HG03095 (cell line): ENCODE results near the gene MRC2.
"Not testable (repeated sequence)": the region's sequence is repeated elsewhere in the genome, so short reads cannot be mapped to it uniquely, and the experiment has no call there.

Experiments used
- ATAC-seq: cut with Tn5 transposase; IDR thresholded peaks from one replicate; pipeline ENCODE4 v1.9.1; 2021; ENCODE audit warnings: moderate library complexity; ENCODE audit not compliant: unreplicated experiment

MRC2 gene

DNA sequence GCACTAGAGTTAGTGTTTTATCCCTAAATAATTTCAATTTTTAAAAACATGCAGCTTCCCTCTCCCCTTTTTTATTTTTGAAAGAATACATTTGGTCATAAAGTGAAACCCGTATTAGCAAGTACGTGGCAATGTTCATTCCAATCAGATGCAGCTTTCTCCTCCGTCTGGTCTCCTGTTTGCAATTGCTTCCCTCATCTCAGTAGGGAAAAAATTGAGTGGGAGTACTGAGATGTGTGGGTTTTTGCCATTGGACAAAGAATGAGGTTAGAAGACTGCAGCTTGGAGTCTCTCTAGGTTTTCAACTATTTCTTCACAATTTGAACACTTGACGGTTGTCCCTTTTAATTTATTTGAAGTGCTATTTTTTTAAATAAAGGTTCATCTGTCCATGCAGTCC is 14.4 kb upstream of the MRC2 start:
- ATAC-seq: not testable (repeated sequence)

DNA sequence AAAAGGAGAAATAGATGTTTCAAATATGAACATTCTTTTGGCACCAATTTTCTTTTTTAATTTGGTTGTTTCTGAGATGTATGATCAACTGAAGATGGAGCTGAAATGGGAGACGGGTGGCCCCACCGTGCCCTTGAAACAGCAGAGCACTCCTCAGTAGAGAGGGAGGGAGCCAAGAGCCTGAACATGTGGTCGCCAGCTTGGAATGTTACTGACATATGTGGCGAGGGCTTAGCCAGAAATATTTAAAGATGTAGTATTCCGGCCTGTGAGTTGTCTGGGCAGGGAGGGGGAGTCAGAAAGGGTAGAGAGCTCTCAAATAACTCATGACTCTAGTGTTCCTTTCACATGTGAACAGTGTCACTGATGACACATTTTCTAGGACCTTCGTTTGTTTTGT is 13.3 kb upstream of the MRC2 start:
- no peak for ATAC-seq

DNA sequence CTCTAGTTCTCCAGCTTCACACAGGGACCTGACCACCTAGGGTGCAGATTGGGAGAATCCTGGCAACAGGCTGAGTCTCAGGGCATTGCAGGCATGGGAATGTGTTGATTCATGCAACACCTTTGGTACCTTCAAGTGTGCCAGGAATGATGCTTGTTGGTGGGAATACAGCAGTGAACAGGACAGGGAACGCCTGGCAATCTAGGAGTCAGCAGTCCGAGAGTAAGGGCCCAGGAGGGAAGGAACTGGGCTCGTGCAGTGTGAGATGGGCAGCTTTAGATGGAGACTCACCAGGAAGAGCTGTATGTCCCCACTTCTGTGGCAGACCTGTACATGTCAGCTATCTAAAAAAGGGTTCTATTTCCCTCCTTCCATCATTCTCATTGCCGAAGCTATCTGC is 12.0 kb upstream of the MRC2 start:
- ATAC-seq: no peak

DNA sequence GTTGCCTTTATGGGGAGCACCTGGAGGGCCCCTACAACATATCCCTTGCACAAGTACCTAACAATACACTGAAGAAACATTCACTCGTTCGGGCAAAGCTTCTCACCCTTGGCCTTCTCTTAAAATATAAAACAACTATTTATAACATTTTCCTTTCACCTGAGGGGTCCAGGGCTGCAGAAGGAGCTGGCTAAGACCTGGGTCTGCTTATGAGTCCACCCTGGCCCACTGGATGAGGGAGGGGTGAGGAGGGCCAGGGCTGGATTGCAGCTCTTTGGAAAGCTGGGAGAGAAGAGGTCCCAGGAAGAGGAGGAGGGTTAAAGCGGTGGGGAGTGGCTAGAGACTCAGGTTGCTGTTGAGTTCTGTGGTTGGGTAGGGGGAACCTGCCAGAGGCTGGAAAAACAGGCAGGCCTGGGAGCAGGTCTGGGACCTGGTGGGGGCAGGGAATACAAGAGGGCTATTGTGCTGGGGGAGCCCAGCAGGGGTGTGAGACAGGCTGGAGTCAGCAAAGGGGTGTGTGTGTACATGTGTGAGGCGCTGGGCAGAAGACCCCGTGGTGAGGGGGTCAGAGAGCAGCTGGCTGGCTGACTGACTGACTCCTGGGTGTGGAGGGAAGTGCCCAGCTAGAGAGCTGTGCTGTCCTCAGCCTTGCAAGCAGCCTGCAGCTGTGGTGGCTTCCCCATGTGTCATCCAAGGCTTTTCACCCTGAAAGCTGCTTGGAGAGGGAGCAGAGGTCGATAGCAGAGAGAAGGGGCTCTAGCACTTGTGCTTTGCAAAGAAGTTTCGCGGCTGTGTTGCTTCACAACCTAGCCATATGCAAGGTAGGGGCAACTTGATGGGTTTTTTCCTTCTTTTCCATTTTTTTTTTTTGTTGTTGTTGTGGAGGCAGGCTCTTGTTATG is 10.2 kb upstream of the MRC2 start:
- ATAC-seq: no peak

DNA sequence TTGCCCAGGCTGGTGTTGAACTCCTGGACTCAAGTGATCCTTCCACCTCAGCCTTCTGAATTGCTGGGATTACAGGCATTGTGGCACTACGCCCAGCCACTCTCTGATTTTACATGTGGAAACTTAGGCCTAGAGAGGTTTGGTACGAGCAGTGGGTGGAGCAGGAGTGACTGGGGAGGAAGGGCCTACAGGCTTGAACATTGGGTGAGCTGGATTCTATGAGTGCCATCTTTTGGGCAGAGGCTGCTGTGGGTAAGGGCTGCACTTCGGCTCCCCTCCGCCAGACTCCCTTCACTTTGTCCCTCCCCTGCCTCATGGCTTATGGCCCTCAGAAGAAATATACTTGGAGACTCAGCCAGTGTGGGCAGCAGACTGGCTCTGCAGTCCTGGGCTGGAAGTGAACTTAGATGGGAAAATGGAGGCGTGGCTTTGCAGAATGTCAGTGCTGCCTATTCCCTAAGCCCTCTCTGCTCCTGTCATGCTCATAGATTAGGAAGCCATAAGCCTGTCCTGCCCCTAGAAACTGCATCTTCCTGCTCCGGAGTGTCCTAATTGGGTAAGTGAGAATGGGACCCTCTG is 9.5 kb upstream of the MRC2 start:
- ATAC-seq: no peak

DNA sequence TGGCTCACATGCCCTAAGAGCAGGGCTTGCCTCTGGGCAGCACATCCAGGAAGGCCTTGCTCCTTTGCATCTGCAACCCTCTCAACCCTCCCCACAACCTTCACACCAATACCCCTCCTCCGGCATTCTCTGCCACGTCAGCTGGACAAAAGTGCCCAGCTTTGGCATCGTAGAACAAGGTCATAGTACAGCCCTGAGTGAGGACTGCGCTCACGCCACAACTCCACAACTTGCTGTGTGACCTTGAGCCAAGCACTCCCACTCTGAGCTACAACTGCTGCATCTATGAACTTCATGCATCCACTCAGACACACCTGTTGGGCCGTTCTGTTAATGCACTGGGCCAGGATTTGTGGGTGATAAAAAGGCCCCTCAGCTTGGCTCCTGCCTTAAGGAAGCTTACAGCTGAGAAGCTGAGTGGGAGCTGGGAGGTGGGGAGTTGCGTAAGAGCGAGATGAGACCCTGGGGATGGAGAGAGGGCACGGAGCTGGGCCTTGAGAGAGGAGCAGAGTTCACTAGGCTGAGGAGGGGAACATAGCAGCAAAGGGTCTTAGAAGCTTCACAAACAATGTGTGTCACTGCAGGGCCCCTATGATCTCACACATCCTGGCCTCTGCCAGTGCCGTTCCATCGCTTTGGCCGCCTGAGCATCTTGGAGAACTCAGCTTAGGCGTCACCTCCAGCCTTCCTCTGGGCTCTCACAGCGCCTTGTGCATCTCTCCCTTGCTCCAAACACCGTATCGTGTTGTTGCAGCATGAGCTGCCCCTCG is 8.6 kb upstream of the MRC2 start:
- ATAC-seq: no peak

DNA sequence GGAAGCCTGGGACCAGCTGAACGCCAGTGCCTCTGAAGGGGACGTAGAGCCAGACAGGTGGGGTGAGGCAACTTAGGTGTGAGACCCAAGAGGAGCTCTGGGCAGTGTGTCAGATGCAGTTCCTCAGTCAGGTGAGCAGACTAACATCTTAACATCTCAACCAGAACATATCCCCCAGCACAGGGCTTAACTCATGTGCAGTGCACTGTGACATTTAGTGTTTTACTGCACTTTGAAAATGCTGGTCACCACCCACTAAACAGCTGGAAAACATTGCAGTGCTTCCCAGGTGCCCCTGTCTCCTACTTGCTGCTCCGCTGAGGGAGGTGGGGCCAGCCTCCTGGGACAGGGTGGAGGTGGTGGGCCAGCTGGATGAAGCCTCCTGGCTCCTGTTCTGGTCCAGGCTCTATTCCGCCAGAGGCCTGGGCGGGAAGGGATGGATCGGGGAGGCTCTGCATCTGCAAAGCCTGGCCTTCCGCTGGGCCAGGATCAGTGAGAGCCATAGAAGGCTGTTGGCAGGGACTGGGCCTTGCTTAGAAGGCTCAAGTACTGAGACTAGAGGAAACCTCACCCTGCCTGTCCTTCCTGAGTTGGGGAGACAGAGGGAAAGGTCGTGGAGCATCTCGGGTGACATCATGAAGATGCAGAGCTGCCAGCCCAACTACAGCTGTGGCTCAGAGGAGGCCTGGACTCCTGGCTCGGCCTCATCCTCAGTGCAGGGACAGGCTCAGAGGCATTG is 7.9 kb upstream of the MRC2 start:
- no peak for ATAC-seq

DNA sequence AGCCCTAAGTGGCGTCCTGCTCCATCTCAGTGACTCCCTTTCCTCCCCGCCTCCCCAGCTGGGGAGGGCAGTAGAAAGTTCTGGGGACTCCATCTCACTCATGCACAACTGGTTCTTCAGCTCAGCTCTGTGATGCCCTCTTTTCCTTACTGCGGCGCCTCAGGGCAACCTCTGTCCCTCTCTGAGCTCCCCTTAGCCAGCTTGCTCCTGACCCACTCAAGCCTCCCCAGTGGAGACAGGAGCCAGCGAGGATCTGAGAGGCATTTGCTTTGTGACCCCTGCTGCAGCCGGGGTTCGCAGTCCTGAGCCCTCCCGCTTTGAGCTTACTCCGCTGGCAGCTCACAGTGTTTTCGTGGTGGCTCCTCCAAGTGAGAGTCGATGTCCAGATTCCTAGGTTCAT is 6.2 kb upstream of the MRC2 start:
- no peak for ATAC-seq

DNA sequence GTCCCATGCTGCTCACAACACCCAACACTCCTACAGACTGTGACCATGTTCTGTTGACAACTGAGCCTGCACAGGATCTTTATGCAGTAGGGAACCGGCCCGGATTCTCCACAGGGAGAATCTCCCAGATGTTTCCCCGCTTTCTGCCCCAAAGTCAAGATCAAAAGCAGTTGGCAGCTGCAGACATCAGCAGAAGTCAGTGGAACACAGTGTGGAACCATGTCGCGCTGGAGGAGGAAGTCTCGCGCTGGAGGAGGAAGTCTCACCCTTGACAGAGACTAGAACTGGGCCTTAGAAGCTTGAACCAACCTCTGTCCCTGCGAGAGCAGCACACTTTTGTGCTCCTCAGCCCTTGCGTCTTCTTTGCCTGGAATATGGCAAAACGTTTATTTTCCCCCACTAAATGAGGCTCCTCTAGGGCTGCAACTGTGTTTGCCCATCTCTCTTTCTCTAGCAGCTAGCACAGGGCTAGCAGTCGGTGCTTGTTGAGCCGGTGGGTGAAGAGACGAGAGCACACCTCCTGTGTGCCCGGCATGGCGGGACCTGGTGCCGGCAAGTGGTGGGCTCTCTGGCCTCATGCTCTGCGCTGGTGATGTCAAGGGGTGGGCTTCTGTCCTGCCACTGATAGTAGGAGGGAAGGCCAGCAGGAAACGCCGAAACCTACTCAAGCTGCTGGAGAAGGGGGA is 2.1 kb upstream of the MRC2 start:
- no peak for ATAC-seq

DNA sequence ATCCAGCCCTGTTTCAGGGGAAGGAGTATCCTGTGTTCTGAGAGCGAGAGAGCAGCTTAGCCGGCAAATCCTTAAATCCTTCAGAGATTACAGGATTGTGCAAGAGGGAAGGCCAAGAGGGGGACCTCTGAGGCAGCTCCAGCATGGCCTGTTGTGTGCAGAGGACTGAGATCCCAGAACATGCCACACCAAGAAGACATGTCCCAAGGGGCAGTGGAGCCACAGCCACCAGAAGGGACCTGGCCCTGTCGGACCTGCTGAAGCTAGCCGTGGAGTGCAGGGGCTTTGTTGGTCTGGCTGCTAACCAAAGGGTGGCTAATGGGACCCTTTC is 1.6 kb upstream of the MRC2 start:
- no peak for ATAC-seq

DNA sequence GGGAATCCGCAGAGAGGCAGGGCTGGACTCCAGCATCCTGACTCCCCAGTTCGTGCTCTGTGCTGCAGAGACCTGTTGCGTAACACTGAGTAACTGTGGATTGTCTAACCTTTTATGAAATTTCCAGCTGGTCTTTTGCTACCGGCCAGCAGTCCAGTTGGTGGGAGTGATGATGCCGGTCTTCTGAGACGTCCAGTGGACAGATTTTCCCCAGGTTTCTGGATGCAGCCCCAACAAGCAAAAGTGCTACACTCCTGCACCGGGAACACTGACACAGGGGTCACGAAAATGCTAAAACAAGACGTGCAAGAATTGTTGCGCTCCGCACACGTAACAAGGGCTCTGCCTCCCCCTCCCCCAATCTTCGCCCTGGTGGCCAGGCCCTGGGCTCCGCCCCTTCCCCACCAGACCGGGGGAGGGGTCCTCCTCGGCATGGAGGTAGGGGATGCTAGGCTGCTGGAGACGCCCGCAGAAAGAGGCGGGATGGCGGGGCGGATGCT is 701 bp upstream of the MRC2 start:
- no peak for ATAC-seq

DNA sequence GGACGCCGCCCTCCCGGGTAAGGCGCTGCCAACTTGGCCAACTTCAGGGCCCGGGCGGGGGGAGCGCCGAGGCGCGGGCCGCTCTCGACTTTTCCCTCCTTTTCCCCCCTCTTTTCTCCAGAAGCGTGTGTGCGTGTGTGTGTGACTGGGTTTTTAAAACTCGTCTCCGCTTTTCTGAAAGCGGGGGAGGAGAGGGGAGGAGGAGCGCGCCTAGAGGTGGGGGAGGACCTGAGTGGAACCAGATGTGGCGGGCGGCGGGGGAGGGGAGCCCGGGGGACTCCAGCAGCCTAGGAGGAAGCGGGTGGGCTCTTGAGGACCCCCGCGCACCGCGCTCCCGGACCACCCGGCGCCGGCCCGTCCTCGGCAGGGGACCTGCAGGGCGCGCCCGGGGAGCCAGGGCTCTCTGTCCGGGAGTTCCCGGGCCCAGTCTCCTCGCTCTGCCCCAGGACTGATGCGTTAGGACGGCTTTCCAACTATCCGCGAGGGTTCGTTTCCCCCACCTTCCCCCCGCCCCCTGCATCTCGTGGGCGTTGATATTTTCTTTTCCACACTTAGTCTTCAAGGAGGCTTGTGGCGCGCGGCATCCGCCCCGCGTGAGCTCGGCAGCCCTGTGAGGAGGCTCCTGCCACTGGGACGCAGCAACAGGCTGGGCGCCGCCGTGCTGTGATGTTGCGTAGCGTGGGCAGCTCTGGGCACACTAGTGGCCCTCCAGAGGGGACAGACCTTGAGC is 599 bp downstream of the MRC2 start:
- ATAC-seq: no peak

DNA sequence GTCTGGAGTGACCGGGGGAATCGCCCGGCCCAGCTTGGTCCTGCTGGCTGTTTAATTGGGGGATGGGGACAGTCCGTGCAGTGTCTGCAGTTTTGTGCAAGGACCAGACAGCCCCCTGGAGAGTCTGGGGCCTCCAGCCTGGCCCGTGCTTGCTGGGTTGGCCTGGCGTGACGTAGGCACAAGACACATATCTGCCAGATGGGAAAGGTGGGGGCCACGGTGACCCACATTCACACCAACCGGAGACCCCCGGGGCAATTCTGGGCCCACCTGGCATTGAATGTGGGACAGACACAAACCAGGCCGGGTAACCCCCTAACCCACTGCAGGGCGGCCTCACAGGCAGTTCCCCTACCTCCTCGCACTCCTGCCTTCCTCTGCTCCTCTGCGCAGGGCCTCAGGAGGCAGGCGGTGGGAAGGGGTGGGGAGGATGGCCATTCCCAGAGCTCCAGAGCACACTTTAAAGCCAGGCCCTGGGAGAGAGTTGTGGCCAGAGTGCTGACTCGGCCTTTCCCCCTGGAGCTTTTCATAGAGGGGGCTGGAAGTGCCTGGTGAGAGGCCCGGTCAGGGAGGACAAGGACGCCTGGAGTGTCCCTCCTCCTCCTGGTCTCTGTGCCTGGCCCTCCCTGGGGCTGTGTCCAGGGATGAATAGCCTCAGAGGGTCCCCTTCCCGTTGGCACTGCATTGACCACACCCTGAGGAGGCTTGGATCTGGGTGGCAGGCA is 1.5 kb downstream of the MRC2 start:
- ATAC-seq: no peak

DNA sequence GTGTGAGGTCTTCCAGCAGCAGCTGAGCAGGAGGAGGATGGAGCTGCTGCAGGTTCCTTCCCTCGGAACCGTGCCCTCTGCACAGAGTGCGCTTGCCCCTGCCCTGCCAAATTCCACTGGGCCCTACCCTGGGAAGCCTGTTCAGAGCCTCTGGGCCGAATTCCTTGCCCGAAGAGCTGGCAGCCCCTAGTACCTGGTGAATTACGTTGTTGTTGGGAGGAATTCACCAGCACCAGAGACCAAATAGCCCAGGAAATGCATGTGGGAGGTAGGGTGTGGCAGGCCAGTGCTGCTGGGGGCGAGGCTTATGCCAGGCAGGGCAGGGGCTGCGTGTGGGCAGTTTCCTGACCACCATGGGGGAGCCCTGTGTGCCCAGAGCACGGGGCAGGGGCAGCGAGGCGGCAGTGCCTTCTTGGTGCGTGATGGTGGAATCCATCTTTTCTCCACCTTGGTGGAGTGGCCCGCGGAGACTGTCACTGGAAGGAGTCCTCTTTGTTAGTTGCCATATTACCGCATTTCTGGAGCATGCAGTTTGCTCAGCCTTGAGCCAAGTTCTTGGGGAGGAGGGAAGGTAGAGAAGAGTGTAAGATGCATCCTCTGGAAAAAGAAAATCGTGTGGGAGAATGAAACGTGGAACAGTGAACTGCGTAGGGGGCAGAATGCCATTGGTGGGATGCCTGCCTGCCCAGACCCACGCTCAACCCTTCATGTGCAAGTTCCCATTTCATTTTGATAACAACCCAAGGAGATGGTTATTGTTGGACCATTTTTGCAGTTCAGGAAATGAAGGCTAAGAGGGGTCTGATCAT is 2.3 kb downstream of the MRC2 start:
- ATAC-seq: no peak

DNA sequence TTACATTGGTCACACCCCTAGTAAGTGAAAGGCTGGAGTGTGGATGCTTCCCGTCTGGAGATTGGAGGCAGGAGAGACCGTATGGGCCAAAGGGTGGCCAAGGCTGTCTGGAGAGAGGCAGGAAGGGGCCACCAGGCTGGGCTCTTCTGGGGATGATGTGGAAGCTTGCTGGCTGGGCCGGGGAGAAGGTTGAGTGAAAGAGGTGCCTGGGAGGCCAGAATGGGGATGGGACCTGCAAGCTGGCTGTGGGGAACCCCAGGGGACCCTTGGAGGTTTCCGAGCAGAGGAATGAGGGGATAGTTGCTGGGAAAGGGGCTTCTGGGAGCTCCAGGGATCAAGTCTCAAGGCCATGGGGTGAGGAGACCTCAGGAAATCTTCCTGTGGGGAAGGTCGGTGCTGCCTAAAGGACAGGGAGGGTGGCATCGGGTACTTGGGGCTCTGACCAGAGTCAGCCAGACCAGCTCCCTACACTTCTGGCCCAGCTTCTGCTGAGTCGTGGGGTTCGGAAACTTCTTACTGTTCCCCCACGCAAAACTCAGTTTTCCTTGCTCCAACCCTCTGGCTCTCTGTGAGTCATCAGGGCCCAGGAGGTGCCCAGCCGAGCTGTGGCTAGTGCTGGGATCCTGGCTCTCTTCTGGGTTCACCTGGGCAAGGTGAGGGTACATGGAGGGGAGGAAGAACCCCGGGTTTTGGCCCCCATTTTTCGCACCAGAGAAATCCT is 3.1 kb downstream of the MRC2 start:
- ATAC-seq: no peak

DNA sequence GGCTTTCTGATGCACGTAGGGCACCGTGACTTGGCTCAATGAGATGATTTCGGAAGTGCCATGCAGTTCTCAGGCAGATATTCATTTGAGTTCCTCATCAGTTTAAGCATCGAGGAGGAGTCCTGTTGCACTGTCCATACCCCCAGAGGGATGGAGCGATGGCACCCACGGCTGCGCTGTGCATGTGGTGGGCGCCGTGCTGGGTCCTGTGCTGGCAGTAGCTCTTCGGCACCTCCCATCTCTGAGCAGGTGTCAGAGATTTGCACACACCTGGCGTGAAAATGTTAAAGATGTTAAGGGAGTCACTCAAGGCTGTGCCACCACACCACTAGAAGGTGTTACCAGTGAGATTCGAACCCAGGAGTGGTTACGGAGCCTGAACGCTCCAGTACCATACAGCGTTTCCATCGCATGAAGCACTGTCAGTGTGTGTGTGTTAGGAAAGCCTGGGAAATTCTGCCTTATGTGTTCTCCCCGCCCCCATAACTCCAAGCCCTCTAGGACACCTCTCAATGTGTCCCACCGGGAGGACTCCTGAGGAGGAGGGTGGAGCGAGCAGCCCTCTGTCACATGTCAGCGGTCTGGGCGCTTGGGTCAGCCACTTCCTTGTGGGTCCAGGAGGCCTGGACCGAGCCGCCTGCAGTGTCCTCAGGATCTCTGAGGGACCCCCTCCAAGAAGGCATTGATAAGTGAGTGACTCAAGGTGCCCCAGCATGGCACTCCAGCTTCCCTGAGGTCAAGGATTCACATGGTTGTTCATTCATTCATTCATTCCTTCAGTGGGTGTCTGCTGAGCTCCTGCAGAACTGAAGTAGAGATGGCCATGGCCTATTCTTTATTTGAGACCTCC is 3.8 kb downstream of the MRC2 start:
- no peak for ATAC-seq
